ENCODE results near the gene HOXD13.

HOXD13 gene

GRCh38 chr2:176081376-176081836 is 11.1 kb upstream of the HOXD13 start:
- DNase-seq: no peak

DNA sequence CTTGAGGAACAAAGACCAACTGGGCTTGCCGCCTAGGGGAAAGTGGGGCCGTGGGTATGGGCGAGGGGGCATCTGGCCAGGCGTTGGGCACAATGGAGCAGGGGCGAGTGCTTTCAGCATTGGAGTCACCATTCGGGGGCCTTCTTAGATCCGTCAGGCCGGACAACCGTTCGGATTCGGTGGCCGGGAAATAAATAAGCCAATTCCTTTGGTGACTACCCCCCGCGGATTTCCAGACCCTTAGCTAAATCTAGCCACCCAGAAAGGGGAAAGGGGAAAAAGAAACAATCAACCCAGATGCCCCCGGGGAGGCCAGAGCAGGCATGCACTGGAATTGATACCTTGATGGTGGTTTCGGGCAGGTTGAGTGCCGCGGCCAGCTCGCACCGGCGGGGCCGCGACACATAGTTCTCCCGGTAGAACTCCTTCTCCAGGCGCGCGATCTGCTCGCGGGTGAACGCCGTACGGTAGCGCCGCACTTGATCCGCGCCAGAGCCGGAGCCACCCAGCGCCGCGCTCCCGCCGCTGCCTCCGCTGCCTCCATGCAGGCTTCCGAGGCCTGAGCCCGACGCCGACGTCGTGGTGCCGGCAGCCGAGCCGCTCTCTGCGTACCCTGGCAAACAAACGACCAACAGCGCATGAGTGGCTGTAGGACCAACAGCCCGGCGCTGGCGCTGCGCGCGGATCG is 10.5 kb upstream of the HOXD13 start:
- DNase-seq: no peak

DNA sequence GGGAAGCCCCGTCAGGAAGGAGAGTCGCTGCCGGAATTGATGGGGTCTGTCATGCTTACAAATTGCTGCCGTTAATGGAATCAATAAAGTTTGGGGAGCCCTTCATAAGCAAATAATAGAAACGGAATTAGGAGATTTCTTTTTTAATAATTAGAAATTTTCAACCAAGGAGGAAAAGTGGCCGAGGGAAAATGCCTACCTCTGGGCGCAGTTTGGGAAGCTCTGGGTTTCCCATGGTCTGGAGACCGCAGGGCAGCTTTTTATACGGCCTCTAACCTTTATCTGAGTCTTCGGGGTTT is 10.0 kb upstream of the HOXD13 start:
- DNase-seq: no peak

DNA sequence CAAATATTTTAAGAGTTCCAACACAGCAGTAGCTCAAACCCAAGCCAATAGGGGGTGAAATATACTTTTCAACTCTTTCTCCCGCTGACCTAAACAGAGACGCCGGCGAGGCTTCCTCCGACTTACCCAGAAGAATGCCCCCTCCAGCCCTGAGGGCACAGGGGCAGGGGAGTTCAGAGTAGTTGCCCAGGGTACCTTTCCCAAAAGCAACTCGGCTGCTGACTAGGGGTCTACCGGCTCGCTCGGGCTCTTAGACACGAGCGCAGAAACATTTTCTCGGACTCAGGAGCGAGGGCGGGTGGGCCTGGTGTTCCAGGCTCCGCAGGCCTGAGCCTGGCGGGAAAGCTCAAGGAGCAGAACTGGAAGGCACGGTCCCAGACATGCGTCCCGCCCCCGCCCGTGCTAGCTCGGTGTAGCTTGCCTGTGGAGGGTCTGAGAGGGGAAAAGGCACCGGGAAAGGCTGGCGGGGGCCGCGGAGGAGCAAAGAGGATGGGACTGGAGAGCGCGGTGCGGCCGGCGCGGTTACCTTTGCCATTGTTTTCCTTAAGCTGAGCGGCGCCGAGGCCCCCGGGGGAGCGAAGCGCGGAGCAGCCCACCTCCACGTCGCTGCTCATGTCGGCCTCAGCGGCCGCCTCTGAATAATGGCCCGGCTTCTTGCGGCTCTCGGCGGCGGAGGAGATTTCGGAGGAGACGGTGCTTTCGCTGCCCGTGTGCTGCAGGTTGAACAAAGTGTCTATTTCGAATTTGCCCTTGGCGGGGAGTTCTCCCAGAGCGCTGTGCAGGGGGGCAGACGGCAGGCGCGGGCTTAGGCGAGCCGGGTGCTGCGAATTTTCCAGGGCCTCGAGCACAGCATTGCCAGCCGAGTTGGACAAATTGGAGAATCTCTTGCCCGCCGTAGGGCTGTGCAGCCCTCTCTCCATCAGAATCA is 9.4 kb upstream of the HOXD13 start:
- DNase-seq: no peak

DNA sequence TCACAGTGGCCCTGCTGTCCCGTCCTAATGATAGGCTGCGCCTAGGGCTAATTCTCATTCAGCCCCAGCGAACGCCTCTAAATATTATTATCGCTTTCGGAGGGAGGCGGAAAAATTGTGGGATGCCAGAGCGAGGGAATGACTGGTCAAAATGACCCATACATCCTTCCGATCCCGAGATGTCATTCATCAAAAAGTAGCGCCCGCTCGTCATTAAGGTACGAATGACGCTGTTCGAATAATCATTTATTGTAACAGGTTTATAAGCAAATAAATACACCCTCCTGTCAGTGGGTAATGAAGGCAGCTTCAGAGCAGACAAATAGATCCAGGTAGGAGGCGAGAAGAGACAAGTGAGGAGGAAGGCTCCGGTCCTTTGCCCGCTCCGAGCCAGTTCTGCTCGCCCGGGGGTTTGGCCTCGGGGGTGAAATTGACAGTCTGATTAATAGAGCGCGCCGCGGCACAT is 8.7 kb upstream of the HOXD13 start, which contains the start of gene EVX2:
Gene EVX2 (minus strand): TSS at position 167 of the 466 bp plus-strand sequence. CDS start 186 bp downstream, outside the sequence.
- DNase-seq: no peak

GRCh38 chr2:176084611-176085119 is 7.9 kb upstream of the HOXD13 start:
- DNase-seq: no peak

DNA sequence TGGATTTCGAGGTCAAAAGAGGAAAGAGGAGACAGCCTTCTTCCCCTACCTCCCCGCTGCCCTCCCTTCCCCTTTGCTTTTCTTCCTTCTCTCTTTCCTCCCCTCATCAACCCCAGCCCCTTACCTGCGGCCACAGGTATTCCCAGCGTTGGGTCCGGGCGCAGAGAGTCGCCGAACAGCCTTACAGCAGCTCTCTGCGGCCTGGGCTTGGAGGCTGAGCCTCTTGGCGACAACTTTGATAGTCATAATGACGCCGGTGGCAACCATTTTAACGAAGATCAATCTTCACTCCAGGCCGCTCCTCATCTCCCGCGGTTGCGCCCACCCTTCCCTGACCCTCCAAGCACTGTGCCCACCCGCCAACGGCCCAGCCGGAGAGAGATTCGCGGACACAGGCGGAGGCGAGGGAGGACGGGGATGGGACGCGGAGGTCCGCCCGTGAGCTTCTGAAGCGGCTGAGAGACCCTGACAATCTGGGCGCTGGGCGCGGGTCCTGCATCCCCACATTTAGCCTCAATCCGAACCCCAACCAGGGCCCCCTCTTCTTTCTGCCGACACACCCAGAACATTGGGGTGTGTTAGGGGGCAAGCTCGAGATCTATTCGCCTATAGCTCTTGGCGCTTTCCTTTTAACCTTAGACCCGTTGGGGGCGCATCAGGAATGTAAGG is 7.3 kb upstream of the HOXD13 start:
- no peak for DNase-seq

DNA sequence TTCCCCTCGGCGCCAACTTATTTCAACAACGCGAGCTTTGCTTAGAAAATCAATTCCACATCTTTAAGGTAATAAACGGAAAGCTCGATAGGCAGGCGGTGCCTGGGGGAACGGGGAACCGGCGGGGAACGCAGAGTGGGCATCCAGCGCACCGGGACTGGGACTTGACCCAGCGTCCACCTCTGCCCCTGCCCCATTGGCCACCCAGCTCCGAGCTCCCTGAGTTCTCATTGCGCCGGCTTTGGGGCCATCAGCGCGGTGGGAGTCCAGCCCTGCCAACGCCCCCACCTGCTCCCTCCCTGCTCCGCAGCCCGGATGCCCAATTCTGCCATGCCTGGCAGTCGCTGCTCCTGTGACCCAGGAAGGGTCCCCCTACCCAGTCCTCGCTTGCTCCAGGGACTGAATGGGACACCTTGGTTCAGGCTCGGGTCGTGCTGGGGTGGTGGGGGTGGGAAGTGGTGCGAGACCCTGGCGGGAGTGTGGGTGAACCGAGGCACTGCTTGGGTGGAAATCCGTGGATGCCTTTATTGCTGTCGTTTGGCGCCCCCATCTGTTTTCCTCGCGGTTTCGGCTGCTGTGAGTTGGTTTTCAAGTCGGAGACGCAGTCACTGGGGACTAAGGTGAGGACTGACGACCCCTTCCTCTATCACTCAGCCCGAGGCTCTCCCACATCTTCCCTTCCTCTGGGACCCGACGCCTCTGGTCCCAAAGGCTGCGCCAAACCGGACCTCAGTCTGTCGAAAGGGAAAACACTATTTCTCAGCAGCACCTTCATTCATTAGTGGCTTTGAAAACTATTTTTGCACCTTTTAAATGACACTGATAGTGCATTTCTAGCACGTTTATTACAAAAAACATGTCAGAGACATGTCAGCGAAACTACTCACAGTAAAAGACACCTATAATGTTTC is 6.4 kb upstream of the HOXD13 start:
- DNase-seq: no peak

DNA sequence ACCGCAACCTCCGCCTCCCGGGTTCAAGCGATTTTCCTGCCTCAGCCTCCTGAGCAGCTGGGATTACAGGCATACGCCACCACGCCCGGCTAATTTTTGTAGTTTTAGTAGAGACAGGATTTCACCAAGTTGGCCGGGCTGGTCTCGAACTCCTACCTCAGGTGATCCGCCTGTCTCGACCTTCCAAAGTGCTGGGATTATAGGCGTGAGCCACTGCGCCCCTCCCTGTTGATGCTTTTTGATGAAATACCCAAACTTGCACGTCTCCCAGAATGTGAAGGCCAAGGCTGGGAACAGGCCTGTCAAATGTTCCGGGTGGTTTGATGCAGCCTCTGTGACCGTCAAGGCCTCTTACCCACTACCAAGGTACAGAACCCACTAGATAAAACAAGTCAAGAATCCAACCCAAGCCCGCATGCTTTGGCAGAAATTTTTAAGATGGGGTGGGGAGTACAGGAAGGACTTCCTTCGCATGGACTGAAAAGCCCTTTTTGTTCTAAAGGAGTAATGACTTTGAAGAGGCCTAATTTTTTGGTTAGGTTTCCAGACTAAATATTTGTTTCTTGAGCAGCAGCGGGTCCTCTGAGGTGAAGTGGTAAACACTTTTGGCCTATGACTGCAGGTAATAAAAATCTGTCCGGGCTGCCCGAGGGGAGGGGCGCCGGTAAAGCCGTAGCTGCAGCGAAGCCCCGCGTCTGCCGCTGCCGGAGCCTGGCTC is 5.0 kb upstream of the HOXD13 start:
- DNase-seq: no peak

DNA sequence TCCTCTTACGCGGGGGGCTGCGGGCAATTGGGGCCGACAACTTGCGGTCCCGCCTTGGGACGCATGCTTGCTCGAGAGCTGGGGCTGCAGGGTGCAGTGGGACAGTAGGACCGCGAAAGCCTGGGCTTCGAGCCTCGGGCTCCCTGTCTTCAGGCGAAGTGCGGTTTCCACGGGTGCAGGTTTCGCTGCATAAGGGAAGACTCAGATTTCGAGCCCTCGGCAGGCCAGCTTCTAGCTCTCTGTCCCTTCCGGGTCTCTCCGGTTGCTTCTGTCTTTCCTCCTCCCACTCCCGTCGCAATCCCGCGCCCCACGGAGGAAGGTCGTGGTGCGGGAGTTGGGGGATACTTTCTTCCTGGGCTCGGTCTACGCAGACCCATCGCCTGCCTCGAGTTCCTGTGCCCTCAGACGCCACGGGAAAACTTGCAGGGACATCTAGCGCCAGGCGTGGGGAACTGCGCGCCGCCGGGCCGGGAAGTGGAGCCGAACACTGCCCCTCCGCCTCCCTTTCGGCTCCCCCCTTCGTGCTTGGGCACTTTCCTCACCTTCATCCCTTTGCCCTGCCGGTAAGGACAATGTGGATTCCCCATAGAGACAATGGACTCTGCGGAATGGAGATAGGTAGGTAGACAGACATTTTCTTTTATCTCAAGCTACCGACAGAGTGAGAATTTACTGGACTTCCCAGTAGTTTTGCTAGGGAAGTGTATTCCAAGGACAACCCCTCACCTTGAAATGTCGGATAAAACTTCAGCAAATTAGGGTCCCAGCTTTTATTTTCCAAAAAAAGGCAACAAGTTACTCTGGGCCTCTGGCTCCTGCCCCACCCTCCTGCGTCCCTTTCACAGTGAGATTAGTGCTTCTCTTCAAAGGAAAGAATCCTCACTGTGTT is 4.2 kb upstream of the HOXD13 start:
- DNase-seq: peak; percentile 49

DNA sequence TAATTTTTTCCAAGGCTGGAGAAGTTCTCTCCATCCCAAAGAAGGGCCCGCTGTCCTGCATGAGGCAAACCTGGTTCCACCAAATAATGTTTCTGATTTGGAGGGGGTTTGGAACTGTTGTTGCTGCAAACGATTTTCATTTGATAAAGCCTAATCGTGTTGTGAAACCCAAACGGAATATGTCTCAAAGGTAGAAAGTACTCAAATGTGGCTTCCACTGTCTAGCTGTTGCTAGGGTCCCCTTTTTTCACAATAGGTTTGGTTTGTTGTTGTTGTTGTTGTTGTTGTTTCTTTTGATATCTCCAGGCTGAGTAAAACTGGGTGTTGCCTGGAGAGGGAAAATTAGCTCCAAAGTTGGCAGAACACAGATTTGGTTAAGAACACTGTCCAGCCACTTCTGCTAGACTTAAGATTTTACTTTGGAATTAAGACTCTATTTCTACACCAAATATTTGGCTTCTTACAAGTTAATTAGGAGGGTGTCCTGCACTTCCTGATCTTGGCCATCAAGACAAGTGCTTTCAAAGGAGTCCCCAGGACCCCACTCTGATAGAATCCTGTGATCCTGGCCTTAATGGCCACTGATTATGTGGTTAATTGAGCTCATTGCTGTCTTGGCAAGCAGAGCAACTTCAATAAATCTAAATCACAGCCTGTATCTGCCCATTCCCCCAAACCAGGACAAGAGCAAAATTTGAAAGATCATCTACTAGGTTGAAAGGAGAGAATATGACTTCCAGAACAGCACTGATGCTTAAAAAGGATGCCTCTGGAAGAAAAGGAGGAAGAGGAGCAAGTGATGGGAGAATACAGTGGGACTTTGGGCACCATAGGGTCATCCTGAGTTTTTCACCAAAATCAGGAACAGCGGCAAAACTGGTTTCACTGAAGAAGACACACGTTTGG is 3.3 kb upstream of the HOXD13 start:
- no peak for DNase-seq

- no peak for DNase-seq
Measured at GRCh38 chr2:176089843-176090395, 2.6 kb upstream of the HOXD13 start.

DNA sequence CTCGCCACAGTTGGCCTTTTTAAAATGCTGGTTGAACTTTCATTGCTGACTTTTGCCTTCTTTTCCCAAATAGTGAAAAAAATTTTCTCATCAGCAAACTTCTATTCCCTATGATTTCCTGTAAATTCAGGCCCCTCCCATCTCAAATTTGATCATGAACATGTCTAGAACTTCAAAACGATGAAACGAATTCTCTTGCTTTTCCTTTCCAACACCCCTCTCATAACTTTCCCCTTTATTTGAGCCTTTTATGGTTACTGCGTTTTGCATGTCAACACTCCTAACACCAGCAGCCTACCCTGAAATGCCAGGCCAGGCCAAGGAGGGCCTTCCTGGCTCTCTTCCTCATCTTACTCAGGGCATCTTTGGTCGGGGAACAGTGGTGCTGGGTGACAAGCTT is 1.7 kb upstream of the HOXD13 start:
- DNase-seq: no peak

GRCh38 chr2:176091329-176092258 is 927 bp upstream of the HOXD13 start:
- no peak for DNase-seq

- DNase-seq: no peak
Measured at GRCh38 chr2:176093145-176093897, 800 bp downstream of the HOXD13 start.

DNA sequence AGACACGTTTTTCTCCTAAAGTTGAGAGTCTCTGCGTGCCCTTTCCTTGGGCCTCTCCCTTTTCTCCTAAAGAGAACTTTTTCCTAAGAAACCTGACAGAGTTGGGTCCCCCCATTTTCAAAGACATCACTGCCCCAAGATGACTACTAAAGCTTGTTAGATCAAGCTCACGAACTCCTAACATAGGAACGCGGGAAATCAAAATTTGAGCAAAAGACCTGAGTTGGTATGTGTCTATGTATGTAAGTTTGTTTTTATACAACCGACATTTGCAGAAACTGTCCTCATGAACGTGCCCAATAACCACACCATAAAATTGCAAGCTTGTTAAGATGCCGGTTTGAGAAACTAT is 1.4 kb downstream of the HOXD13 start:
- DNase-seq: no peak

- no peak for DNase-seq
Measured at GRCh38 chr2:176094349-176094748, 1.8 kb downstream of the HOXD13 start.

Data from stimulated activated CD8-positive, alpha-beta memory T cell treated with anti-CD3 and anti-CD28 coated beads, Interleukin-4, amount 100 ng/mL, for 48 hours (primary cell).